Astrocyte of the spinal cord (primary cell): ENCODE results near the gene RUNX1.

Experiments
- DNase-seq: peaks from one replicate; pipeline ENCODE4 v3.0.0; 2011; ENCODE audit warnings: low read depth, low spot score
- H3K4me3 ChIP-seq: 2 replicates; pipeline ENCODE4 v1.5.1; 2011; ENCODE audit warnings: low read depth, mild to moderate bottlenecking, low read length, moderate library complexity
- in situ Hi-C: cut with HindIII; loops from 2 replicates; pipeline ENCODE4 v1.10.0; 2017; ENCODE audit warnings: low sequenced_read_pairs
- TF ChIP-seq, protein P1 (sequence below): IDR thresholded peaks from 2 replicates; pipeline ENCODE4 v1.5.1; 2012; ENCODE audit warnings: low read depth, mild to moderate bottlenecking, low read length, inconsistent platforms

Gene RUNX1

DNA sequence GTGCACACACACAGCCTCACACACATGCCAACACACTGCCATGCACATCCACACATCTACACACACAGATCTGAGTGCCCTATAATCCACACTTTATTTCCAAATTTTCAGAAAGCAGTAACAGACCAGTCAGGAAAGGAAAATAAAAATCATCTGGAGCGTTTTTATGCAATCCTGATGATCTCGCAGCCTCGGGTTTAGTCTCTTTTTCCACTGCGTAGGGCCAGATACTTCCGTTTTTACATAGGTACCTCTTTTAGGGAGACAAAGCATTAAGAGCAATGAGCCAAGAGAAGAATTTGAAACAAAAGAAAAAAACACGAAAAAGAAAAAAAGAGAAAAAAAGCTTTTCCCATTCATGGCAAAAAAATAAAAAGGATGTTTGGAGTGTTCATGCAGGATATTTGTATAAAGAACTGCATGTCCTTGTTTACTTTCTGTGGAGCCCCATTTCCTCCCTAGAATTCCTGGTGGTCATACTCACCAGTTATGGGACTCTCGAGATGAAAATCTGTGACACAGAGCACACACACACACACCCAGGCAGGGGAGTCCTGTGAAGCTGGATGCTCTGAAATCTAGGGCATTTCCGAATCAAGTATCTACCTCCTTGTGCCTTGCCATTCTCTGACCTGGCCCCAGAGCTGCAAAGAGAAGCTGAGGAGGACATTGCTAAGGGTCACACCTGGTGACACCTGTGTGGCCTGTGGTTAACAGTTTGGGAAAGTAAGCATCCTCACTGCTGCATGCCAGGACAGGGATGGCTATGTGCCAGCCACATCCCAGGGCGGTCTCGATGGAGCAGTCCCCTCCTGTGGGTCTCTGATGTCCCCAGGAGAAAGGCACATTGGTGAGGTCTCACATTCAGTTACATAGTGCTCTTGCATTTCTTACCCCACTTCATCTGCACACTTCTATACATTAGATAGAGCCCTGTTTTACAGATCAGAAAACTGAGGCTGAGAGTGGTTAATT, 83.6 kb downstream of the RUNX1 start:
- TF ChIP-seq, protein P1, sequence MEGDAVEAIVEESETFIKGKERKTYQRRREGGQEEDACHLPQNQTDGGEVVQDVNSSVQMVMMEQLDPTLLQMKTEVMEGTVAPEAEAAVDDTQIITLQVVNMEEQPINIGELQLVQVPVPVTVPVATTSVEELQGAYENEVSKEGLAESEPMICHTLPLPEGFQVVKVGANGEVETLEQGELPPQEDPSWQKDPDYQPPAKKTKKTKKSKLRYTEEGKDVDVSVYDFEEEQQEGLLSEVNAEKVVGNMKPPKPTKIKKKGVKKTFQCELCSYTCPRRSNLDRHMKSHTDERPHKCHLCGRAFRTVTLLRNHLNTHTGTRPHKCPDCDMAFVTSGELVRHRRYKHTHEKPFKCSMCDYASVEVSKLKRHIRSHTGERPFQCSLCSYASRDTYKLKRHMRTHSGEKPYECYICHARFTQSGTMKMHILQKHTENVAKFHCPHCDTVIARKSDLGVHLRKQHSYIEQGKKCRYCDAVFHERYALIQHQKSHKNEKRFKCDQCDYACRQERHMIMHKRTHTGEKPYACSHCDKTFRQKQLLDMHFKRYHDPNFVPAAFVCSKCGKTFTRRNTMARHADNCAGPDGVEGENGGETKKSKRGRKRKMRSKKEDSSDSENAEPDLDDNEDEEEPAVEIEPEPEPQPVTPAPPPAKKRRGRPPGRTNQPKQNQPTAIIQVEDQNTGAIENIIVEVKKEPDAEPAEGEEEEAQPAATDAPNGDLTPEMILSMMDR = no peak
- in situ Hi-C loops = no loop called here
- H3K4me3 ChIP-seq = no peak overlapping the region
- DNase-seq = peak; percentile 52

- DNase-seq = no peak
- in situ Hi-C loops = no loop called here
- no peak overlapping the region for H3K4me3 ChIP-seq
- TF ChIP-seq, protein P1 = no peak
Measured at GRCh38 chr21:34962586-34963222, 86.4 kb downstream of the RUNX1 start.

GRCh38 chr21:34962136-34962535, 87.0 kb downstream of the RUNX1 start:
- no peak for DNase-seq
- no peak overlapping the region for H3K4me3 ChIP-seq
- in situ Hi-C loops = no loop called here
- TF ChIP-seq, protein P1 = no peak

- in situ Hi-C loops = no loop called here
- TF ChIP-seq, protein P1 = no peak
- H3K4me3 ChIP-seq = no peak overlapping the region
- no peak for DNase-seq
Measured at GRCh38 chr21:34960687-34961086, 88.4 kb downstream of the RUNX1 start.

DNA sequence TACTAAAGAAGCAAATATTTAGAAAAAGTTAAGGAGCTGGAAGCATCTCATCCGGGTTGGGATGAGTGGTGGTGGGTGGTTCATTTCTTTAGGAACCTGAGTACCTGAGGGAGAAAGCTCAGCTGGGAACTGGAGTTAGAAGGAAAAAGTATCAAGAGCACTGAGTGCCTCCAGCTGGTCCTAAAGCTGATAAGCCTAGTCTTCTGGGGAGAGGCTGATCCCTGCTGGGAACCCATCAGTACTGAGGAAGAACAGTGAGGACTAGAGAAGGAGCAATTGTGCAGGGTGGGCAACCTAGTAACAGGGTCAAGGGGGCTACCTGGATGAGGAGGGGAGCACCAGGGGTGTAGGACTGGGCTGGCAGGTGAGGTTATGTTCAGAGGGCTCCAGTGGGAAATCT, 89.5 kb downstream of the RUNX1 start:
- no peak overlapping the region for H3K4me3 ChIP-seq
- in situ Hi-C loops = no loop called here
- TF ChIP-seq, protein P1 = no peak

DNA sequence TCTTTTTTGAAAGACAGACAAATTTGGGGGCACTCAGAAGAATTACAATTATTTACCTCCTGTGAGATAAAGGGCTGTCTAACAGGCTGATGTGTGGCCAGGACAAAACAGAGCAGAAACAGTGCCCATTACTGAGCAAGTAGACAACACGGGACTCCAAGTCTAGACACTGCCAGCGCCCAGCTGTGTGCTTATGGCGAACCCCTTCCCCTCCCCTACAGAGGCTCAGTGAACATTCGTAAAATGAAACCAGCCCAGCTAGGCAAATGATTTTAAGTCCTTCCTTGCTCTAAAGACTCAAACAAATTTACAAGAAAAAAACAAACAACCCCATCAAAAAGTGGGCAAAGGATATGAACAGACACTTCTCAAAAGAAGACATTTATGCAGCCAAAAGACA, 91.1 kb downstream of the RUNX1 start:
- TF ChIP-seq, protein P1 = no peak
- in situ Hi-C loops = no loop called here
- DNase-seq = no peak

More for the DNA sequence above, 89.5 kb downstream of the RUNX1 start:
- DNase-seq = no peak

More for the DNA sequence above, 91.1 kb downstream of the RUNX1 start:
- no peak overlapping the region for H3K4me3 ChIP-seq
